K562 (cell line): ENCODE measurements around the gene HTR3E. TPM values are rescaled to one million over a fixed set of nuclear protein-coding genes. Genes with fewer than 3 reads are reported as not detected.

Source experiments
- C11orf30 ChIP-seq: fragments of 450-650 bp; IDR thresholded peaks from 2 replicates; pipeline ENCODE4 v1.6.1; 2016; ENCODE audit warnings: low read depth, mild to moderate bottlenecking
- CREM ChIP-seq: IDR thresholded peaks from 2 replicates; pipeline ENCODE4 v1.6.1; 2014; ENCODE audit warnings: antibody characterized with exemption, low read depth
- E2F8 ChIP-seq: fragments of 450-650 bp; IDR thresholded peaks from 2 replicates; pipeline ENCODE4 v1.7.1; 2018; ENCODE audit warnings: mild to moderate bottlenecking, low read depth; ENCODE audit not compliant: partially characterized antibody
- FOS ChIP-seq: IDR thresholded peaks from 3 replicates; pipeline ENCODE4 v1.6.1; 2011; ENCODE audit not compliant: insufficient read length; ENCODE audit errors: extremely low read depth
- FOXA3 ChIP-seq, 2 experiments: fragments of 450-650 bp in 1 of 2; sonication (generic) in 1 of 2; formaldehyde crosslinking; IDR thresholded peaks in 1 of 2; conservative IDR thresholded peaks in 1 of 2; 2 replicates each; pipeline versions ENCODE4 v1.4.0 to v1.8.0; 2020 to 2022; ENCODE audit warnings: mild to moderate bottlenecking in 2 of 2, missing genetic modification reagents in 1 of 2
- KDM1A ChIP-seq, 2 experiments: fragments of 450-650 bp; IDR thresholded peaks; 2 replicates each; pipeline ENCODE4 v1.6.1; 2016; ENCODE audit warnings: mild to moderate bottlenecking in 2 of 2
- MAFK ChIP-seq: IDR thresholded peaks from 2 replicates; pipeline ENCODE4 v1.6.1; 2011; ENCODE audit warnings: low read length, improper control_type of control experiment
- MED1 ChIP-seq: sonication (generic); formaldehyde crosslinking; IDR thresholded peaks from 2 replicates; pipeline ENCODE4 v1.8.1; 2023; ENCODE audit warnings: missing genetic modification reagents, borderline replicate concordance
- NCOA6 ChIP-seq: fragments of 450-650 bp; IDR thresholded peaks from 2 replicates; pipeline ENCODE4 v1.6.1; 2017; ENCODE audit warnings: mild to moderate bottlenecking
- POLR3G ChIP-seq: IDR thresholded peaks from 2 replicates; pipeline ENCODE4 v1.6.1; 2011; ENCODE audit not compliant: insufficient read length, insufficient replicate concordance; ENCODE audit errors: extremely low read depth
- RBM39 ChIP-seq: fragments of 200-400 bp; formaldehyde crosslinking; optimal IDR thresholded peaks from 2 replicates; pipeline ENCODE3; 2018; ENCODE audit warnings: low read depth, low read length
- RFX7 ChIP-seq: fragments of 250-450 bp; sonication (Bioruptor Pico); IDR thresholded peaks from 2 replicates; pipeline ENCODE4 v1.5.1; 2021; ENCODE audit warnings: mild to moderate bottlenecking
- SAFB2 ChIP-seq: fragments of 200-400 bp; formaldehyde crosslinking; IDR thresholded peaks from 2 replicates; pipeline ENCODE4 v1.6.1; 2018; ENCODE audit warnings: borderline replicate concordance, low read length, low read depth, moderate library complexity; ENCODE audit not compliant: severe bottlenecking
- SIN3B ChIP-seq: fragments of 450-650 bp; IDR thresholded peaks from 2 replicates; pipeline ENCODE4 v1.6.1; 2017; ENCODE audit warnings: low read depth, mild to moderate bottlenecking, moderate library complexity
- TGIF2 ChIP-seq: sonication (generic); formaldehyde crosslinking; IDR thresholded peaks from 2 replicates; pipeline ENCODE4 v1.8.1; 2022; ENCODE audit warnings: mild to moderate bottlenecking, missing genetic modification reagents, moderate library complexity
- TOE1 ChIP-seq, 2 experiments: fragments of 450-650 bp in 1 of 2; sonication (generic) in 1 of 2; formaldehyde crosslinking in 1 of 2; IDR thresholded peaks; 2 replicates each; pipeline versions ENCODE4 v1.7.1 to v1.8.0; 2016 to 2022; ENCODE audit warnings: borderline replicate concordance in 2 of 2, mild to moderate bottlenecking in 2 of 2, antibody characterized with exemption in 1 of 2, inconsistent platforms in 1 of 2, low read depth in 1 of 2, missing genetic modification reagents in 1 of 2, moderate library complexity in 1 of 2
- ZNF3 ChIP-seq: fragments of 250-450 bp; sonication (Bioruptor Pico); IDR thresholded peaks from 2 replicates; pipeline ENCODE4 v1.5.0; 2021; ENCODE audit warnings: mild to moderate bottlenecking, moderate library complexity
- ZNF41 ChIP-seq: fragments of 250-450 bp; sonication (Bioruptor Pico); conservative IDR thresholded peaks from 2 replicates; pipeline ENCODE4 v1.4.0; 2020; ENCODE audit warnings: mild to moderate bottlenecking
- ZNF431 ChIP-seq: sonication (generic); formaldehyde crosslinking; IDR thresholded peaks from 2 replicates; pipeline ENCODE4 v1.8.0; 2022; ENCODE audit warnings: mild to moderate bottlenecking, missing genetic modification reagents
- ZNF444 ChIP-seq: fragments of 250-450 bp; sonication (Bioruptor Pico); IDR thresholded peaks from 2 replicates; pipeline ENCODE4 v1.4.0; 2020; ENCODE audit warnings: mild to moderate bottlenecking, moderate library complexity
- ZNF57 ChIP-seq: fragments of 450-650 bp; formaldehyde crosslinking; IDR thresholded peaks from 2 replicates; pipeline ENCODE4 v1.4.0; 2020; ENCODE audit warnings: mild to moderate bottlenecking, moderate library complexity
- ZNF695 ChIP-seq: fragments of 450-650 bp; formaldehyde crosslinking; IDR thresholded peaks from 2 replicates; pipeline ENCODE4 v1.4.0; 2020; ENCODE audit warnings: mild to moderate bottlenecking, moderate library complexity
- polyA plus RNA-seq, 8 experiments: library from polyadenylated mRNA; depleted of rRNA in 4 of 8; stranded (reverse) in 5 of 8; unstranded in 3 of 8; fragments of >200 nt; fragmentation: Nextera tagmentation in 2 of 8; fragmentation: Illumina TruSeq in 1 of 8; extraction: Ambion mirVana in 2 of 8; extraction: Trizol in 1 of 8; gene quantifications; 2 replicates each; pipeline versions ENCODE4 v1.2.1 to v1.2.3, GENCODE V29; 2011 to 2014; ENCODE audit warnings: inconsistent platforms in 1 of 8, missing spikeins in 1 of 8
- total RNA-seq, 7 experiments: library from RNA; depleted of rRNA in 6 of 7; stranded (reverse); fragments of >200 nt in 6 of 7; fragmentation: Illumina TruSeq in 2 of 7; extraction: Trizol in 2 of 7; gene quantifications; 2 replicates each; pipeline versions ENCODE4 v1.2.1 to v1.2.3, GENCODE V29; 2011 to 2021; ENCODE audit warnings: low replicate concordance in 1 of 7
- TF ChIP-seq, protein P1 (sequence below): sonication (generic); formaldehyde crosslinking; IDR thresholded peaks from 2 replicates; pipeline ENCODE4 v1.8.0; 2022; ENCODE audit warnings: mild to moderate bottlenecking, missing genetic modification reagents

HTR3E gene
- total and polyA plus RNA-seq, 9 of the 15 experiments (the other 6 are each of a cell fraction or from before 2014, with no cell fraction given), result not detected

DNA sequence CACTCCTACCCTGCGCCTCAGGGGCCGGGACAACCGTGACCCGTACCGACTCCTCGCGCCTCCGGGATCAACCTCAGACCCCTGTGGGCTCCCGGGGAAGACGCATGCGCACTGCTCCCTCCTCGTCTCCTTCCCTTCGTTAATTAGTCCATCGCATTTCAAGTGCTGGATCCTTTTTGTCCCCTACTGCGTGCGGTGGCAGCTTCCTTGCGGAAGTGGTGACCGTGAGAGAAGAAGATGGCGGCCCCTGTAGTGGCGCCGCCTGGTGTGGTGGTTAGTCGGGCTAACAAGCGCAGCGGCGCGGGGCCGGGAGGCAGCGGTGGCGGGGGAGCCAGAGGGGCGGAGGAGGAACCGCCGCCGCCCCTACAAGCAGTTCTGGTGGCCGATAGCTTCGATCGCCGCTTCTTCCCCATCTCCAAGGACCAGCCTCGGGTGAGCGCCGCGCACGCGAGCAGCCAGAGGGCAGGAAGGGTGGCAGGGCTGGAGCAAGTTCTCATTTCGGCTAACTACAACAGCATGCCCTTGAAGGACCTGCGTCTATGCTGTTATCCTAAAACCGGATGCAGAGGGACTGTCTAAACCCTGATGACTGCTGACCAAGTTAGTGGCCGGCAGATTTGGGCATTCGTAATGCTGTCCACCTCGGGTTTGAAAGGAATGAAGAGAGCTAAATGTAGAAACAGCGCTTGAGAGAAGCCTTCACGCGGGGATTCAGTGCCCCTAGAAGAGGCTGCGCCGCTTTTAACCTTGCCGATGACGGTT lies 38.5 kb downstream of the HTR3E start, which contains the start of gene EIF2B5 (continued):
- no peak for TF ChIP-seq FOS
- TF ChIP-seq MED1 (CRISPR knock-in tag), result no peak
- no peak for TF ChIP-seq POLR3G
- TF ChIP-seq TOE1 (IDR thresholded peaks at IDR 0.05; ENCODE audit: borderline replicate concordance), result peak; percentile 89
- TF ChIP-seq TOE1 (CRISPR knock-in tag; IDR thresholded peaks at IDR 0.05; ENCODE audit: borderline replicate concordance, low read depth), result no peak
- TF ChIP-seq ZNF444, result no peak
- no peak for TF ChIP-seq ZNF57 (CRISPR knock-in tag)
- peak; percentile 82 for TF ChIP-seq SIN3B
- TF ChIP-seq TGIF2 (CRISPR knock-in tag), result no peak
- no peak for TF ChIP-seq FOXA3 (CRISPR knock-in tag; conservative IDR thresholded peaks at IDR 0.05 in 1 of 2, IDR thresholded peaks at IDR 0.05 in 1 of 2)
- no peak for TF ChIP-seq ZNF695 (CRISPR knock-in tag)
- TF ChIP-seq SAFB2, result no peak
- TF ChIP-seq MAFK, result no peak
- peak; percentile 85 for TF ChIP-seq C11orf30
- no peak for TF ChIP-seq NCOA6
- TF ChIP-seq RBM39, result no peak
- TF ChIP-seq, protein P1, sequence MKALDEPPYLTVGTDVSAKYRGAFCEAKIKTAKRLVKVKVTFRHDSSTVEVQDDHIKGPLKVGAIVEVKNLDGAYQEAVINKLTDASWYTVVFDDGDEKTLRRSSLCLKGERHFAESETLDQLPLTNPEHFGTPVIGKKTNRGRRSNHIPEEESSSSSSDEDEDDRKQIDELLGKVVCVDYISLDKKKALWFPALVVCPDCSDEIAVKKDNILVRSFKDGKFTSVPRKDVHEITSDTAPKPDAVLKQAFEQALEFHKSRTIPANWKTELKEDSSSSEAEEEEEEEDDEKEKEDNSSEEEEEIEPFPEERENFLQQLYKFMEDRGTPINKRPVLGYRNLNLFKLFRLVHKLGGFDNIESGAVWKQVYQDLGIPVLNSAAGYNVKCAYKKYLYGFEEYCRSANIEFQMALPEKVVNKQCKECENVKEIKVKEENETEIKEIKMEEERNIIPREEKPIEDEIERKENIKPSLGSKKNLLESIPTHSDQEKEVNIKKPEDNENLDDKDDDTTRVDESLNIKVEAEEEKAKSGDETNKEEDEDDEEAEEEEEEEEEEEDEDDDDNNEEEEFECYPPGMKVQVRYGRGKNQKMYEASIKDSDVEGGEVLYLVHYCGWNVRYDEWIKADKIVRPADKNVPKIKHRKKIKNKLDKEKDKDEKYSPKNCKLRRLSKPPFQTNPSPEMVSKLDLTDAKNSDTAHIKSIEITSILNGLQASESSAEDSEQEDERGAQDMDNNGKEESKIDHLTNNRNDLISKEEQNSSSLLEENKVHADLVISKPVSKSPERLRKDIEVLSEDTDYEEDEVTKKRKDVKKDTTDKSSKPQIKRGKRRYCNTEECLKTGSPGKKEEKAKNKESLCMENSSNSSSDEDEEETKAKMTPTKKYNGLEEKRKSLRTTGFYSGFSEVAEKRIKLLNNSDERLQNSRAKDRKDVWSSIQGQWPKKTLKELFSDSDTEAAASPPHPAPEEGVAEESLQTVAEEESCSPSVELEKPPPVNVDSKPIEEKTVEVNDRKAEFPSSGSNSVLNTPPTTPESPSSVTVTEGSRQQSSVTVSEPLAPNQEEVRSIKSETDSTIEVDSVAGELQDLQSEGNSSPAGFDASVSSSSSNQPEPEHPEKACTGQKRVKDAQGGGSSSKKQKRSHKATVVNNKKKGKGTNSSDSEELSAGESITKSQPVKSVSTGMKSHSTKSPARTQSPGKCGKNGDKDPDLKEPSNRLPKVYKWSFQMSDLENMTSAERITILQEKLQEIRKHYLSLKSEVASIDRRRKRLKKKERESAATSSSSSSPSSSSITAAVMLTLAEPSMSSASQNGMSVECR (CRISPR knock-in tag), result peak; percentile 94
- no peak for TF ChIP-seq ZNF41 (CRISPR knock-in tag)
- no peak for TF ChIP-seq ZNF431
- peak; percentile 82 for TF ChIP-seq CREM
- TF ChIP-seq E2F8, result peak; percentile 87
- TF ChIP-seq ZNF3, result no peak
- TF ChIP-seq RFX7 (CRISPR knock-in tag), result no peak
- TF ChIP-seq KDM1A (IDR thresholded peaks at IDR 0.05), result 0 out of 4 replicates have a peak, but pooled peaks of 1 of the 2 experiments have one; percentile 6
